Large intestine (tissue), 3 donors: ENCODE data around the gene TM9SF3. TPM values are rescaled to one million over a fixed set of nuclear protein-coding genes. Genes with fewer than 3 reads are reported as not detected.

Experiments
- DNase-seq, 2 donors: peaks; one replicate each; pipeline versions ENCODE4 v3.0.0 to v3.0.0-alpha.2; 2013
- H3K27ac ChIP-seq: one replicate; pipeline ENCODE4 v1.5.1; 2013; ENCODE audit warnings: low read length
- H3K27me3 ChIP-seq: 2 replicates; pipeline ENCODE4 v1.6.1; 2013; ENCODE audit warnings: low read length; ENCODE audit not compliant: control insufficient read depth, insufficient read depth
- H3K36me3 ChIP-seq: 2 replicates; pipeline ENCODE4 v1.6.1; 2013; ENCODE audit warnings: low read length; ENCODE audit not compliant: control insufficient read depth, insufficient read depth
- H3K4me1 ChIP-seq: one replicate; pipeline ENCODE4 v1.6.1; 2013; ENCODE audit warnings: low read length; ENCODE audit not compliant: control insufficient read depth, insufficient read depth
- H3K4me3 ChIP-seq: one replicate; pipeline ENCODE4 v1.5.1; 2013; ENCODE audit warnings: low read length
- H3K9me3 ChIP-seq: one replicate; pipeline ENCODE4 v1.6.1; 2013; ENCODE audit warnings: mild to moderate bottlenecking, low read depth, low read length, moderate library complexity; ENCODE audit not compliant: control insufficient read depth
- WGBS: methylation state at CpG from one replicate; pipeline ENCODE4 v1.1.5; 2013; ENCODE audit warnings: low lambda C conversion rate; ENCODE audit not compliant: insufficient coverage; 5-methylcytosine and 5-hydroxymethylcytosine counted together
- polyA plus RNA-seq: library from polyadenylated mRNA; unstranded; fragments of 120-200 nt; gene quantifications from one replicate; pipeline ENCODE4 v1.2.1, GENCODE V29; 2013

Gene TM9SF3
- polyA plus RNA-seq, 1 donor = 211 TPM

GRCh38 chr10:96478355-96478754 lies 108.5 kb downstream of the TM9SF3 start:
- Histone ChIP-seq H3K4me1 (no peaks in the 10 kb centered on the region), H3K27me3 (peaks cover 29% of the 10 kb centered on the region), H3K9me3 (no peaks in the 10 kb centered on the region), H3K4me3 (no peak overlapping the region), H3K36me3 (no peaks in the 10 kb centered on the region), H3K27ac (no peak overlapping the region)
- WGBS = no CpG with 5 or more reads among the region's 9 CpGs
- no peak for DNase-seq

DNA sequence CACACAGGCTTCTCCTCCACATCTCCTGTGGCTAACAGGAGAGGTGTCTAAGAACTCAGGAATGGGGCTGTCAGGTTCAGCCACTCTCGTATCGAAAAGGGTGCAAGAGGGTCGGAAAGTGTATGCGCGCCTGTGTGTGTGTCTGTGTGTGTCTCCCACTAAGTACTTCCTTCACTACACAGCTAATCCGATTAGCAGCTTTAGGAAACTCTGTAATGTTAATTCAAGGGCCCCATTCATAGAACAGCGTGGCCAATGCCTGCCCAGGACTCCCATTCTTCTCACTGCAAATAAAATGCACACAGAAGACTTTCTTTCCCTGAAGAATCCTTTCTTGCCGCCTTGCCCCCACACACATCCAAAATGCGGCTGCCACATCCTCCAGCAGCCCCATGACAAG lies 112.9 kb downstream of the TM9SF3 start:
- H3K4me3 ChIP-seq = no peak overlapping the region
- H3K36me3 ChIP-seq = no peaks in the 10 kb centered on the region
- peaks cover 14% of the 10 kb centered on the region for H3K27me3 ChIP-seq
- no peaks in the 10 kb centered on the region for H3K4me1 ChIP-seq
- no peaks in the 10 kb centered on the region for H3K9me3 ChIP-seq
- DNase-seq = no peak
- H3K27ac ChIP-seq = no peak overlapping the region
- no CpG with 5 or more reads among the region's 9 CpGs for WGBS

DNA sequence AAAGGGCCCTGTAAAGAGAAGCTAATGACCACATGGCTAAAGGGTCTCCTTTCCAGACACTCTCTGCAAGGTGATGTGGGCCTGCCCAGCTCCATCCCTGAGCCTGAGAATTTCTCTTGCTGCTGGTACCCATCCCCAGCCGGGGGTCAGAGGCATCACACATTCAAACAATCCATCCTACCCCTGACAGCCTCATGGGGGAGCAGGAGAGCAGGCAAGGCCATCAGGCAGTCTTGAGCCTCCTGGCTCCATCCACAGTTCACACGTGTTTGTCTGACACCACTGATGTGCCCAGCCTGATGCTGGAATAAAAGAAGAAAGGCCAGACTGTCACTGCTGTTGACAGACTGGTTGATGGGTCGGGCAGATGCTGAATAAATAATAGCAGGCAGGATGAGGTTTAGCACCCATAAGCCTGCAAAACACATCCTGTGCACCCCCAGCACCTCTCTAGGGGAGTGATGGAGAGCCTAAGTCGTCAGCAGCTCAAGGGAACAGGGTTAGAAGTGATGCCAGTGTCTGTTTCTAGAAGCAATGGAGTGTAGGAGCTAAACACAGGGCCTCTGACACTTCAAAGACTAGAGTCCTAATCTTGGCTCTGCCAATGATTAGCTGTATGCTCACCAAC lies 116.6 kb downstream of the TM9SF3 start:
- Histone ChIP-seq H3K27me3 (peaks cover 19% of the 10 kb centered on the region), H3K36me3 (no peaks in the 10 kb centered on the region), H3K4me1 (no peaks in the 10 kb centered on the region), H3K4me3 (no peak overlapping the region), H3K27ac (no peak overlapping the region), H3K9me3 (no peaks in the 10 kb centered on the region)
- peak in 1 of 2 donors; percentile 13 for DNase-seq
- WGBS = no CpG with 5 or more reads among the region's 4 CpGs

DNA sequence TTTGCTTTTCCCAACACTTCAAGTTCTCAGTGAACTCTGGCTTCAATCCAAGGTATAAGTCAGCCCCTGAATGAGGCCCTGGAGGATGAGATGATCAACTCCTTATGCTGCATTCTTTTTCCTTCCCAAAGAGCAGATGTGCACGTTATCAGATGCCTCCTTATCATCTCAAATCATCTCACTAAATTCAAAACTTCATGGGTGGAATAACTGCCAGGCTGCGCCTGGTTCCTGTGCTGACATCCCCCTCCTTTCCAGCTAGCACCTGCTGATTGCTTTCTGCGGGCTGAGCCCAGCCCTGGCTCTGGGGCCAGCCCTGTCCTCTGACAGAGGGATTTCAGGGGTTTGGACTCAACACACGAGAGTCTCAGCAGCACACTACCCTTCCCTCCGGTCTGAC lies 118.0 kb downstream of the TM9SF3 start:
- no peak for DNase-seq
- no peaks in the 10 kb centered on the region for H3K4me1 ChIP-seq
- no peaks in the 10 kb centered on the region for H3K36me3 ChIP-seq
- peaks cover 10% of the 10 kb centered on the region for H3K27me3 ChIP-seq
- H3K4me3 ChIP-seq = no peak overlapping the region
- no peaks in the 10 kb centered on the region for H3K9me3 ChIP-seq
- no CpG with 5 or more reads among the region's 5 CpGs for WGBS
- no peak overlapping the region for H3K27ac ChIP-seq

Other genes starting within 250 kb of the TM9SF3 start
- not detected for gene OPALIN, start 228.0 kb downstream of the TM9SF3 start, polyA plus RNA-seq
- 0.99 TPM for gene TLL2, start 73.1 kb downstream of the TM9SF3 start, polyA plus RNA-seq
- gene PIK3AP1, start 133.5 kb upstream of the TM9SF3 start, polyA plus RNA-seq = 5.7 TPM
- 46.1 TPM for gene LCOR, start 245.3 kb upstream of the TM9SF3 start, polyA plus RNA-seq